Glutamatergic neuron (in vitro differentiated cells): ENCODE measurements around the gene TTC13. TPM values are rescaled to one million over a fixed set of nuclear protein-coding genes. Genes with fewer than 3 reads are reported as not detected.
"Not testable (repeated sequence)": the region's sequence is repeated elsewhere in the genome, so short reads cannot be mapped to it uniquely, and the experiment has no call there.

Source experiments
- DNase-seq: peaks from one replicate; pipeline ENCODE4 v3.0.0; 2022
- H3K27ac Mint-ChIP-seq: one replicate; pipeline ENCODE4 v1.8.0; 2020; ENCODE audit warnings: mild to moderate bottlenecking, mixed read lengths, inconsistent platforms; ENCODE audit not compliant: unreplicated experiment
- H3K27me3 Mint-ChIP-seq: one replicate; pipeline ENCODE4 v1.8.0; 2020; ENCODE audit warnings: mild to moderate bottlenecking, moderate library complexity, mixed read lengths, inconsistent platforms; ENCODE audit not compliant: unreplicated experiment
- H3K36me3 Mint-ChIP-seq: one replicate; pipeline ENCODE4 v1.8.0; 2020; ENCODE audit warnings: mild to moderate bottlenecking, mixed read lengths, inconsistent platforms; ENCODE audit not compliant: unreplicated experiment
- H3K4me1 Mint-ChIP-seq: one replicate; pipeline ENCODE4 v1.8.0; 2020; ENCODE audit warnings: mild to moderate bottlenecking, low read depth, mixed read lengths, inconsistent platforms; ENCODE audit not compliant: unreplicated experiment
- H3K4me3 Mint-ChIP-seq: one replicate; pipeline ENCODE4 v1.8.0; 2020; ENCODE audit warnings: mild to moderate bottlenecking, mixed read lengths, inconsistent platforms; ENCODE audit not compliant: unreplicated experiment
- H3K9me3 Mint-ChIP-seq: one replicate; pipeline ENCODE4 v1.8.0; 2020; ENCODE audit warnings: mild to moderate bottlenecking, moderate library complexity, mixed read lengths, inconsistent platforms; ENCODE audit not compliant: unreplicated experiment
- CTCF ChIP-seq: fragments of 200-600 bp; sonication (generic); IDR thresholded peaks from one replicate; pipeline ENCODE4 v1.5.0; 2021; ENCODE audit not compliant: partially characterized antibody, unreplicated experiment
- total RNA-seq: library from RNA; stranded (reverse); fragmentation: NEBNext Ultra II Directional; extraction: Animal tissue kit (Norgen Biotek cat#: 25700); gene quantifications from one replicate; pipeline ENCODE4 v1.2.1, GENCODE V29; 2021; ENCODE audit not compliant: unreplicated experiment

TTC13 gene
- total RNA-seq, 1 donor from 2014 or later: 25.1 TPM

DNA sequence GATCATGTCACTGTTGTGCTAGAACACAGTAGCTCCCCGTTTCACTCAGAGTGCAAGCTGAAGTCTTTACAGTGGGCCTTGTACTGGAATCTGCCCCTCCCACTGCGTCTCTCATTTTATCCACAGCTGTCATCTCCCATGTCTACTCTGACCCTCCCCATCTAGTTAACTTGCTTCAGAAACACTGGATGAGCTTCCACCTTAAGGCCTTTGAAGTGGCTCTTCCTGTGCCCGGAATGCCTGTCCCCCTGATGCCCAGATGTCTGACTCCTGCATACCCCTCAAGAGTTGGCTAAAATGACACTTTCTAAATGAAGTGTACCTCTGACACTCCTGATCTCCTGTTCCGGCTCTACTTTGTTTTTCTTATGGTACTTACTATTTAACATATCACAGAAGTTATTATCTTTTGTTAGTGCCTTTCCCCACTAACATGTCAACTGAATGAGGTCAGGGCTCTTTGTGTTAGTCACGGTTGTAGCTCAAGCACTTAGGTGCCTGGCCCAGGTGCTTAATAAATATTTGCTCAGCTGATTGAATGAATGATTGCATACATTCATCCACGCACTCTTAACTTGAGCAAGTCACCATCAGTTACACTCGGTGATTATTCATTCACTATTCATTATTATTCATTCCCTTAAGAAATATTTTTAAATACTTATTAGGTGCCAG lies 13.6 kb upstream of the TTC13 start:
- Mint-ChIP-seq H3K9me3 (no peaks in the 10 kb centered on the region), H3K27ac (no peak overlapping the region), H3K4me1 (no peaks in the 10 kb centered on the region), H3K4me3 (no peak overlapping the region), H3K36me3 (peaks cover 2% of the 10 kb centered on the region), H3K27me3 (no peaks in the 10 kb centered on the region)
- no peak for TF ChIP-seq CTCF
- DNase-seq: no peak

DNA sequence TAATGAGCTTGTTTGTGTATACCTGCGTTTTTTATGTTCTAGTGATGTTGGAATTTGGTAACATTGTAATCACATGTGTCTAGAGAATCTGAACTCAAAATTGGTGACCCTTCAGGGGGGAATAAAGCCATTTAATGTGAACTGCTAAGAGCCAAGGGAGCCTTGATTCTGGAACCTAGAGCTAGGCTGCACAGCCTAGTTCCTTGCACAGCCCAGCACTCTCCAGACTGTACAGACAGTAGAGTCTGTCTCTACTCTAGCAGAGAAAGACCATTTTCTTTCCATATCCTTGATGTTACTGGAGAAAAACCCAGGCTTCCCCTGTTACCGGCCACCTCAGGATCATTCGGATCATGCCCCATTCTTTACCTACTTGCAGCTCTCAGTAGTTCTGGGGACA lies 8.8 kb upstream of the TTC13 start:
- Mint-ChIP-seq H3K27me3 (no peaks in the 10 kb centered on the region), H3K4me1 (no peaks in the 10 kb centered on the region), H3K4me3 (no peak overlapping the region), H3K27ac (no peak overlapping the region), H3K36me3 (no peaks in the 10 kb centered on the region), H3K9me3 (no peaks in the 10 kb centered on the region)
- no peak for DNase-seq
- TF ChIP-seq CTCF: no peak

DNA sequence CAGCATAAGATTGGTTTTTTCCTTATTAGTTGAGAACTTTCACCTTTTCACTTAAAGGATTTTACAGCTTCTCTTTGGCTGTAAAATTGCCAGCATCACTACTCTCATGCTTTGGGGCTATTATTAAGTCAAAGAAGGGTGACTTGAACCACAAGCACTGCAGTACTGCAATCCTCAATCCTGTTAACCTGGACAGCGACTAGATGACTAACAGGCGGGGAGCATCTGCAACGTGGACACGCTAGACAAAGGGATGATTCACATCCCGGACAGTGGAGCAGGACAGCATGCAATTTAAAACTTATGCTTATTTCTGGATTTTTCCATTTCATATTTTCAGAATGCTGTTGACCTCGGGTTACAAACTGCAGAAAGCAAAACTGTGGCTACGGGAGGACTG lies 8.3 kb upstream of the TTC13 start:
- Mint-ChIP-seq H3K27me3 (no peaks in the 10 kb centered on the region), H3K4me1 (no peaks in the 10 kb centered on the region), H3K36me3 (no peaks in the 10 kb centered on the region), H3K4me3 (no peak overlapping the region), H3K27ac (no peak overlapping the region), H3K9me3 (no peaks in the 10 kb centered on the region)
- TF ChIP-seq CTCF: no peak
- DNase-seq: no peak

DNA sequence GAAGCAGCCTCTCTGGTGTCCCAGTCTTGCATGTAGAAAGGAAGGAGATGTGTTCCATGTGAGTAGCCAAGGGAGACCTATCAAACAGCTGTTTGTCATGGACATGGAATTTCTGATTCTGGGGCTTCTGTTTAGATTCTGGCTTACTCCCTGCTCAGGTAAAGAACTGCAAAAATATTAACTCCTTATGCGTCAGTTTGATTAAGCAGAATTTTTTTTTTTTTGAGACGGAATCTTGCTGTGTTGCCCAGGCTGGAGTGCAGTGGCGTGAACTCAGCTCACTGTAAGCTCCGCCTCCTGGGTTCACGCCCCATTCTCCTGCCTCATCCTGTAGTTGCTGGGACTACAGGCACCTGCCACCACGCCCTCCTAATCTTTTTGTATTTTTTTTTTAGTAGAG lies 7.0 kb upstream of the TTC13 start:
- H3K36me3 Mint-ChIP-seq: no peaks in the 10 kb centered on the region
- H3K4me3 Mint-ChIP-seq: no peak overlapping the region
- DNase-seq: no peak
- no peak overlapping the region for H3K27ac Mint-ChIP-seq
- H3K27me3 Mint-ChIP-seq: no peaks in the 10 kb centered on the region
- H3K4me1 Mint-ChIP-seq: no peaks in the 10 kb centered on the region
- no peaks in the 10 kb centered on the region for H3K9me3 Mint-ChIP-seq
- no peak for TF ChIP-seq CTCF

GRCh38 chr1:230984622-230985515 lies 6.2 kb upstream of the TTC13 start:
- not testable (repeated sequence) for H3K36me3 Mint-ChIP-seq, DNase-seq, H3K27ac Mint-ChIP-seq, H3K27me3 Mint-ChIP-seq, H3K4me3 Mint-ChIP-seq, H3K9me3 Mint-ChIP-seq, H3K4me1 Mint-ChIP-seq
